NCI-H748 treated with DMSO at 0.1 percent for 48 hours (cell line): ENCODE results near the gene KRTAP9-3.
"Not testable (repeated sequence)": the region's sequence is repeated elsewhere in the genome, so short reads cannot be mapped to it uniquely, and the experiment has no call there.

Experiments
- DNase-seq: peaks from one replicate; lab custom pipeline; 2025; lab: John Stamatoyannopoulos, UW

KRTAP9-3 gene

DNA sequence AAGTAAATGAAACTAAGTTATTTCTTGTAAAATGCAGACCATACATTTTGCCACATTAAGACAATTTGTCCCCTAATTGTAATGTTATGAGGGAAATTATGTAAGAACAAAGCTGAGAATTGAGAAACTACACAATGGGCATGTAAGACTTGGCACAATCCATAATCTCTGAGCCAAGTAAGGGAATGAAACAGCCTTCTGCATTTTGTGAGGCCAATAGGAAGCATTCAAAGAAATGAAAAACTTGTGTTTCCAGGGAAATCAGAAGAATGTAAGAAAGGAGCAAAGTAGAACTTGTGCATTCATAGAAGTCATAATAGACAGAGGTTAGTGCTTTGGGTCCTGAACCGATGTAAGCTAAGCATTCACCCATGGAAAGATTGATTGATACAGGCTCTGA, 19.0 kb downstream of the KRTAP9-3 start:
- no peak for DNase-seq

DNA sequence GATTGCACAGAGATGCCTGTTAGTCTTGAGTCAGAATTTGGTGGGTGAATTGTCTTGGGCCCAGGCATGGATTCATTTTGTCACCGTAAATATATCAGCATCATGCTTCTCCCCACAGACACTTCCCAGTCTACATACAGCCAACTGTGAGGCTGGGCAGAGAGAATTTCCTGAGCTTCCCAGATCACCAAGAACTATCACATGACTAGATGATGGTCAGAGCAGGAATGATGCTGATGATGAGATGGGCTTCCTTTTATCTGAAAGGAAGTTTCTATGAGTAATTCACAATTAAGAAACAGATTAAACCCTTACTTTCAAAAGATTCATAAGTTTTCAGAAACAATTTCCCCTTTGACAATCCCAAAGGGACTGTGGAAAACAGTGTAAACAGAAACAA, 22.6 kb downstream of the KRTAP9-3 start:
- no peak for DNase-seq

DNA sequence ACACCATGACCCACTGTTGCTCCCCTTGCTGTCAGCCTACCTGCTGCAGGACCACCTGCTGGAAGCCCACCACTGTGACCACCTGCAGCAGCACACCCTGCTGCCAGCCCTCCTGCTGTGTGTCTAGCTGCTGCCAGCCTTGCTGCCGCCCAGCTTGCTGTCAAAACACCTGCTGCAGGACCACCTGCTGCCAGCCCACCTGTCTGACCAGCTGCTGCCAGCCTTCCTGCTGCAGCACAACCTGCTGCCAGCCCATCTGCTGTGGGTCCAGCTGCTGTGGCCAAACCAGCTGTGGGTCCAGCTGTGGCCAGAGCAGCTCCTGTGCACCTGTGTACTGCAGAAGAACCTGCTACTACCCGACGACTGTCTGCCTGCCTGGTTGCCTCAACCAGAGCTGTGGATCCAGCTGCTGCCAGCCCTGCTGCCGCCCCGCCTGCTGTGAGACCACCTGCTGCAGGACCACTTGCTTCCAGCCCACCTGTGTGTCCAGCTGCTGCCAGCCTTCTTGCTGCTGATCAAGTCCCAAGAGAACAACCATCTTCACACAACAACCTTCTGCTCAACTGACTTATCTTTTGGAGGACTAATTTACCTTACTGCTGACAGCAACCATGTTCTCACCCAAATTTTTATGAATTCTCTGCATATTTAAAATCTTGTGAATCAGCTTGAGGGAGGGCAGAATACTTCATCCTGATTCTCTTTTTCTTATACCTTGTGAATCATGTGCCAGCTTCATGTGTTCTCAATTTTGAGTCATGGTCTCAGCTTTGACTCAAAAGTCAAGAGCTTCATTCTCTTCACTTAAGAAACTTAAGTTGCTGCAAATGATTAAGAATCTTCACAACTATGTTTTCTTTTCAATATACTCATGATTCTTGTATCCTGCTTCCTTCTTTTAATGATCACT, 23.4 kb downstream of the KRTAP9-3 start, which contains the start of gene KRTAP9-9:
TSS of gene KRTAP9-9 (plus strand) at position 4 of the 910 bp plus-strand sequence.
- not testable (repeated sequence) for DNase-seq

DNA sequence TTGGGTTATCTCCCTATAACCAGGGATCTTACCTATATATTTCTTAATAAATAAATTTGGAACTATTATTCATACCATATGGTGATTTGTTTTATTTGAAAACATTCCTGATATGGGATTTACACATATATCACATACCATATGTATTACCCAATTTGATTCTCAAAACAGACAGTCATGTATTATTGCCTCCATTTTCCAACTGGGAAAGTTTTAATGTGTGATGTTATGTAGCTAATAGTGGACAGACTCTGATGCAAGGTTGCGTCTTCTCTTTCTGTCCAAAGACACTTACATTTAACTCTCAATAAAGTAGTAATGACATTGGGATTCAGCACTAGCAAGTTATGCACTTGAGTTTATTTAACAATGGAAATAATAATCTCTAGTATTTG, 24.0 kb downstream of the KRTAP9-3 start:
- DNase-seq = no peak

DNA sequence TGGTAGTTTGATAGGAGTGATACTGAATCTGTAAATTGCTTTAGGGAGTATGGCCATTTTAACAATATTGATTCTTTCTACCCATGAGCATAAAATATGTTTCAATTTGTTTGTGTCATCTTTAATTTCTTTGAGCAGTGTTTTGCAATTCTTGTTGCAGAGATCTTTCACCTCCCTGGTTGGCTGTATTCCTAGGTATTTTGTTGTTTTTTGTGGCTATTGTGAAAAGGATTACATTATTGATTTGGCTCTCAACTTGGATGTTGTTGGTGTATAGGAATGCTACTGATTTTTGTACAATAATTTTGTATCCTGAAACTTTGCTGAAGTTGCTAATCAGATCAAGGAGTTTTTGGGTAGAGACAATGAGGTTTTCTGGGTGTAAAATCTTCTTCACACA, 26.2 kb downstream of the KRTAP9-3 start:
- no peak for DNase-seq

DNA sequence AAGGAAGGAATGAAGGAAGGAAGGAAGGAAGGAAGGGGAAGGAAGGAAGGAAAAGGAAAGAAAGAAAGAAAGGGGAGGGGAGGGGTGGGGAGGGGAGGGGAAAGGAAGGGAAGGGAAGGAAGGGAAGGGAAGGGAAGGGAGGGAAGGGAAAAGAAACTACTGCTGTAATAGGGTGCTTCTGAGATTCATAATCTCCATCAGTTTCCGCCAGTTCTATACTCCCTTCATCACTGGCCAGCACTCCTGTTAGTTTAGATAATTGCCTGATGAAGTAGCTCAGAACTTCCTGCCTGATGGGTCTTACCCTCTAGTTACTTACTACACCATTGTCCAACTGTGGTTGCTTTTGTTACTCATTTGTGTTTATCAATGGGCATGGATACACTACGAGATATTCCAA, 31.0 kb downstream of the KRTAP9-3 start:
- no peak for DNase-seq

DNA sequence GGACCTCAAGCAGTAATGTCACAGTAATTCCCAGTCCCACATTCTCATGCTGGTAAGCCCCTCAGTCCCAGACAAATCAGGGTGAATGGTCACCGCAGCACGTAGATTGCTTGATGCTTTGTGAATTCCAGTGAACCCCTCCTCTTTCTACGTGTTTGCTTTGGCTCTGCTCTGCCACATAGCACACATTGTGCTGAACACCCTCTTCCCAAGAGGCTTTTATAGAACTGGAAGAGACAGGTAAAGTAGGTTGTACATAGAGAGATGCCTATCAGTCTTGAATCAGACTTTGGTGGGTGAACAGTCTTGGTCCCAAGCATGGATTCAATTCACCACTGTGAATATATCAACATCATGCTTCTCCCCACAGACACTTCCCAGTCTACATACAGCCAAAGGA, 32.4 kb downstream of the KRTAP9-3 start:
- DNase-seq = no peak

DNA sequence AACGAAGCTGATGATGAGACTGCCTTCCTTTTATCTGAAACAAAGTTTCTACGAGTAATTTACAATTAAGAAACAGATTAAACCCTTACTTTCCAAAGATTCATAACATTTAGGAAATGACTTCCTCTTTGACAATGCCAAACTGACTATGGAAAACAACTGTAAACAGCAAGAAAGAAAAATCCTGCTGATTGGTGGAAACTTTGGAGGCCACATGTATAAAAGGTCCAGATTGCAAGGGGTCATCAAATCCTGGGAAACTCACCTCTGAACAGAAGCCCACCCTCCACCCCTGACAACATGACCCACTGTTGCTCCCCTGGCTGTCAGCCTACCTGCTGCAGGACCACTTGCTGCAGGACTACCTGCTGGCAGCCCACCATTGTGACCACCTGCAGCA, 32.8 kb downstream of the KRTAP9-3 start, which contains the start of gene KRTAP9-6:
TSS of gene KRTAP9-6 (plus strand) at position 301 of the 400 bp plus-strand sequence. CDS start at position 301, 0 bp downstream.
- no peak for DNase-seq

DNA sequence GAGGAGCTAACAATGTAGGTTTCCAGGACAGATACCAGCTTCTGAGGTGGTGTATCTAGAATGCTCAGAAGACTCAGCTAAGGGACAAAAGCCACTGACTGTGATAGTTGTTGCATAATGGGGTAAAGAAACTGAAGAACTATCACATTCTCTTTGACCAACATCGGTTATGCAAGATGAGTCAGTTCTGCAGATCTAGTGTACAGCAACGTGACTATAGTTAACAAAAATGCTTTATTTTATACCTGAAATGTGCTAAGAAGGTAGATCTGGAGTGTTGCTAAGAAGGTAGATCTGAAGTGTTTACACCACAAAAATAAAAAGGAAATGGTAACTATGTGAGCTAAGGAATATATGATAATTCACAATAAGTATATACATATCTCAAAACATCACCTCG, 35.5 kb downstream of the KRTAP9-3 start:
- DNase-seq = no peak

DNA sequence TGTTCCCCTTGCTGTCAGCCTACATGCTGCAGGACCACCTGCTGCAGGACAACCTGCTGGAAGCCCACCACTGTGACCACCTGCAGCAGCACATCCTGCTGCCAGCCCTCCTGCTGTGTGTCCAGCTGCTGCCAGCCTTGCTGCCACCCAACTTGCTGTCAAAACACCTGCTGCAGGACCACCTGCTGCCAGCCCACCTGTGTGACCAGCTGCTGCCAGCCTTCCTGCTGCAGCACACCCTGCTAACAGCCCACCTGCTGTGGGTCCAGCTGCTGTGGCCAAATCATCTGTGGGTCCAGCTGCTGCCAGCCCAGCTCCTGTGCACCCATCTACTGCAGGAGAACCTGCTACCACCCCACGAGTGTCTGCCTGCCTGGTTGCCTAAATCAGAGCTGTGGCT, 39.1 kb downstream of the KRTAP9-3 start:
- DNase-seq = not testable (repeated sequence)

DNA sequence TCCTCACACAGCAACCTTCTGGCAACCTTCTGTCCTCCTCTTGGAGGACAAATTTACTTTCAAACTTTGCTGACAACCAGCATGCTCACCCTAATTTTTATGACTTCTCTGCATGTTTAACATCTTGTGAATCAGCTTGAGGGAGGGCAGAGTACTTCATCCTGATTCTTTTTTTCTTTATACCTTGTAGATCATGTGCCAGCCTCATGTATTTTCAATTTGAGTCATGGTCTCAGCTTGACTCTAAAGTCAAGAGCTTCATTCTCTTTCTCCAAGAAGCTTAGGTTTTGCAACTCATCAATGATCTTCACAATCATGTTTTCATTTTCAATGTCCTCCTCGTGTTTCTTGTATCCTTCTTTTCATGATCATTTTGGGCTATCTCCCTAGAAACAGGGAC, 39.6 kb downstream of the KRTAP9-3 start:
- DNase-seq = no peak

DNA sequence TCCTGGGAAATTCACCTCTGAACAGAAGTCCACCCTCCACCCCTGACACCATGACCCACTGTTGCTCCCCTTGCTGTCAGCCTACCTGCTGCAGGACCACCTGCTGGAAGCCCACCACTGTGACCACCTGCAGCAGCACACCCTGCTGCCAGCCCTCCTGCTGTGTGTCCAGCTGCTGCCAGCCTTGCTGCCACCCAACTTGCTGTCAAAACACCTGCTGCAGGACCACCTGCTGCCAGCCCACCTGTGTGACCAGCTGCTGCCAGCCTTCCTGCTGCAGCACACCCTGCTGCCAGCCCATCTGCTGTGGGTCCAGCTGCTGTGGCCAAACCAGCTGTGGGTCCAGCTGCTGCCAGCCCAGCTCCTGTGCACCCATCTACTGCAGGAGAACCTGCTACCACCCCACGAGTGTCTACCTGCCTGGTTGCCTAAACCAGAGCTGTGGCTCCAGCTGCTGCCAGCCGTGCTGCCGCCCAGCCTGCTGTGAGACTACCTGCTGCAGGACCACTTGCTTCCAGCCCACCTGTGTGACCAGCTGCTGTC, 43.5 kb downstream of the KRTAP9-3 start, which contains the start of gene KRTAP9-7:
TSS of gene KRTAP9-7 (plus strand) at position 51 of the 543 bp plus-strand sequence. CDS start at position 51, 0 bp downstream.
- not testable (repeated sequence) for DNase-seq

DNA sequence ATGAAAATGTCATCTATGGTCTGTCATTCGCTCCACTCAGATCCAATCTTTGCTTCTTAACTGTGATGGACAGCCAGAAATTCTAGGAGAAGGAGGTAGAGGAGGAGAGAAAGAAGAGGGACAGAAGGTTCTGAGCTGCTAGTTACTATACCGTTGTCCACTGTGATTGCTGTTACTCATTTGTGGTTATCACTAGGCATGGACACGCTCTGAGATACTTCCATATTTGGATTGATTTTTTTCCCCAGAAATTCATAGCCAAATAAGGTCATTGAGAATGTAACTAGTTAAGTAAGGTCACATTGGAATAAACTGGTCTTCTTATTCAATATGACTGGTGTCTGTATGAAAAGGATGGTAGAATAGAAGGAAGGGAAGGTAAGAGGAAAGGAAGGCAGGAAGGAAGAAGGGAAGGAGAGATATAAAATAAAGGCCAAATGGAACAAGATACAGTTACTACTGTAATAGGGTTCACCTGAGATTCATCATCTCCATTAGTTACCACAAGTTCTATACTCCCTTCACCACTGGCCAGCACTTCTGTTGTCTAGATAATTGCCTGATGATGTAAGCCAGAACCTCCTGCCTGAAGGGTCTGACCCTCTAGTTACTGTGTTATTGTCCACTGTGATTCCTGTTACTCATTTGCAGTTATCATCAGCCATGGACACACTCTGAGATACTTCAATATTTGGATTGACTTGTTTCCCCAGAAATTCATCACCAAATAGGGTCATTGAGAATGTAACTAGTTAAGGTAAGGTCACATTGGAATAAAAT, 46.1 kb downstream of the KRTAP9-3 start:
- no peak for DNase-seq
